HG03039 (cell line): Measurements from ENCODE around the gene TRIO.
"Not testable (repeated sequence)": the region's sequence is repeated elsewhere in the genome, so short reads cannot be mapped to it uniquely, and the experiment has no call there.

Source experiments
- ATAC-seq: cut with Tn5 transposase; IDR thresholded peaks from one replicate; pipeline ENCODE4 v1.9.1; 2021; ENCODE audit warnings: mild to moderate bottlenecking, moderate library complexity; ENCODE audit not compliant: unreplicated experiment

TRIO gene

DNA sequence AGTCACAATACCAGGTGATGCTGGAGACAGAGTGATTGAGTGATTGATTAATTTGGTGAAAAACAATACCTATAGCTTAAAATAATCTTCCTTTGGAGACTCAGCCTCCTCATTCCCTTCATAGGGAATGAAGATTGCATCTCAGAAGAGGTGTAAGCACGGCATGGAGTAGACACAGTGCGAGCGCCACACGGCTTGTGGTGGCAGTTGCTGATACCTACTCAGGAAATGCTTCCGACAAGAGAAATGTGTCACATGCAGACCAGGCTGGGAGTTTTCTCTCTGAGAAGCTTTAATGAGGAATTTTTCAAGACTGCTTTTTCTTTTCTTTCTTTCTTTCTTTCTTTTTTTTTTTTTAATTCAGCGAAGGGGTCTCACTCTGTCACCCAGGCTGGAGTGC is 226.6 kb downstream of the TRIO start:
- no peak for ATAC-seq

DNA sequence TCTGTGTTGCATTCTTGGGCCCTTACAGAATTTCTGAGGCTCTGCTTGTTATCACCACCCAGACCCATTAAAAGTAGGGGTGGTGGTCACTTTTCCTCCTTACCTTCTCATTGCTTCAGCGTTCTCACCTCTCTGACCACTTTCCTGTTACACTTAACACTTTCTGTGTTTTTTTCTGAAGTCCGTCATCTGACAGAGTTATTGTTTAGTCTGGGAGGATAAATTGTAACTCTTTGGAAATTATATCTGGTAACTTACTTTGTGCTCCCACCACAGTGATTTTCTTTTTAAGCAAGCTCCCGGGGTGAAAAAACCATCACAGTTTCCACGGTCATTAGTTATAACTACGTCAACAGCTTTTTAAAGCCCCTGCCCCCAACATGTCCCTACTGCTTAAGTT is 227.2 kb downstream of the TRIO start:
- ATAC-seq = no peak

DNA sequence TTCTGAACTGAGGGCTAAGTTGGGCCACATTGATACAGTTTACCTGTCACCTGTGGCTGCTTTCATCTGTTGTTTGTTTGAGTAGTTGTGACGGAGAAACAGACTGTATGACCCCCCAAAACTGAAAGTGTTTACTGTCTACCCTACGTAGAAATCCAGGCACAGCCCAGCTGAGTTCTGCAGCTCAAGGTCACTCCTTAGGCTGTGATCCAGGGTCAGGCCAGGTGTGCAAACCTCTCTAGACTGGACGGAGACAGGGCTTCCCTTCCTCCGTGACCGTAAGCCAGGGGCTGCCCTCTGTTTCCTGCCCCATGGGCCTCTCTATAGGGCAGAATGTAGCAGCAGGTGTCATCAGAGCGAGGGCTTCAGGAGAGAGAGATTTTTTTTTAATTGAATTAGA is 230.5 kb downstream of the TRIO start:
- no peak for ATAC-seq

DNA sequence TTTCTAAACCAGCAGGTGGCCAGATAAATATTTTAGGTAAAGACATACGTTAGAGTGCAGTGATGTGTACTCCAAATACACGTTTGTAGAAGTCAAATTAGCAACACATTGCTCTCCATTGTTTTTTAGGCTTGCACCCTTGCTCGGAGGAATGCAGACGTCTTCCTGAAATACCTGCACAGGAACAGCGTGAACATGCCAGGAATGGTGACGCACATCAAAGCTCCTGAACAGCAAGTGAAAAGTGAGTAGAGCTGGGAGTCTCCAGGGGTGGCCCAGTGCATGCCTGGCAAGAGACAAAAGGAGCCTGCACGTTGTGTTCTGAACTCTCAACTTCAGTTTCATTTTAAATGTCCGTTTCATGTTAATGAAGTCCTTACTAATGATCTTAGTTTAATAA is 231.0 kb downstream of the TRIO start:
- ATAC-seq = no peak

DNA sequence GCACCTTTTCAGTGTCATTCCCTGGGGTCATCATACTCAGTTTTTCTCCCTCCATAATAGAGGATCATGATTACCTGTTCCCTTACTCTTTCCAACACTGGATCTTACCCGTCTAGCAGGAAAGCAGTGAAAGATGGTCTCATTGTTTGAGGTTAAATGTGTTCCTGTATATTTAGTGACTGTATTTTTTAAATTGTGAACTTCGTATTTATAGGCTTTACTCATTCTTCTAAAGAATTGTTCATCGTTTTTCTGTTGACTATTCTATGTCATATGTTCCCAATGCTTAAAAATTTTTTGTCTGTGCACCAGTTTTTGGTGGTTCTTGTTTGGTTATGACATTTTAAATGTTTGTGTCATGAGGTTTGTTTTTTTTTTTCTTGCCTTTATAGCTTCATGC is 233.6 kb downstream of the TRIO start:
- ATAC-seq = no peak

DNA sequence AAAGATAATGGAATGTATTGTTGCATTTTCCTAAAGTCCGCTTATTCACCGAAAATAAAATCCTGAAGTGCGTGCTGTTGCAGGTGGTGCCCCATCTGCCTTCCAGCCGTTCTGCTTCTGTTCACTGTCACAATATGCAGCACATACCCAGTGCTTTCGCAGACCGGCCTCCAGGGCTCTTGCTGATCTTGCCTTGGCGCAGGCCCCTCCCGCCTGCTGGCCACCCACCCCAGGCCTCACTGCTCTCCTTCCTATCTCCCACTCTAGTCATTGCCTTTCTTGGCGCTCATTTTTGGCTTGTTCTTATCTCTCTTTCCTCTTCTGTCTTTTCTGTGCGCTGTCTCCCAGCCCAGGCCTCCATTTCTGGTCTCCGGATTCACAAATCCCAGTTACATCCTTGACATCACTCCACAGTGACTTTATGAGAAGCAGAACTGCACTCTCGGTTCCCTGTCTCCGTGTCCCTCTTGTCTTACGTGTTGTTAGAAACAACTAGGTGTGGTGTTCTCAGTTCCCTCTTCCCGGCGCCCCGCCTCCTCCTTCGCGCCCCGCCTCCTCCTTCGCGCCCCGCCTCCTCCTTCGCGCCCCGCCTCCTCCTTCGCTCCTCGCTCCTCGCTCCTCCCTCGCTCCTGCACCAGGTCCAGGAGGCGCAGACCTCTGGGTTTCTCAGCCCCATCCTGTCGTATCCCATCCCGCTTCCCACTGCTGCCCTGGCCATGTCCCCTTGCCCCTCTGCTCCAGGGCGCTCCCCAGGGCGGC is 236.8 kb downstream of the TRIO start:
- ATAC-seq = no peak

DNA sequence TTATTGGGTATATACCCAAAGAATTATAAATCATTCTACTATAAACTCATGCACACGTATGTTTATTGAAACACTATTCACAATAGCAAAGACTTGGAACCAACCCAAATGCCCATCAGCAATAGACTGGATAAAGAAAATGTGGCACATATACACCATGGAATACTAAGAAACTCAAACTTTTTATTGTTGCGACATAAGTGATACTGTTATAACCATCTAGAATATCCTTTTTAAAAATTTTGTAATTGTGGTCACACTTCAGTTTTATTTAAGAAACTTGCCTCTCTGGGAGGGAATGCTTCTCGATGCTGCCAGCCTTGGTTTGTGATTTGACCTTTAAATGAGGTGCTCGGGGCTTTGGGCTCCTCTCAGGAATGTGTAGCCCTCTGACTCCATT is 237.6 kb downstream of the TRIO start:
- no peak for ATAC-seq

DNA sequence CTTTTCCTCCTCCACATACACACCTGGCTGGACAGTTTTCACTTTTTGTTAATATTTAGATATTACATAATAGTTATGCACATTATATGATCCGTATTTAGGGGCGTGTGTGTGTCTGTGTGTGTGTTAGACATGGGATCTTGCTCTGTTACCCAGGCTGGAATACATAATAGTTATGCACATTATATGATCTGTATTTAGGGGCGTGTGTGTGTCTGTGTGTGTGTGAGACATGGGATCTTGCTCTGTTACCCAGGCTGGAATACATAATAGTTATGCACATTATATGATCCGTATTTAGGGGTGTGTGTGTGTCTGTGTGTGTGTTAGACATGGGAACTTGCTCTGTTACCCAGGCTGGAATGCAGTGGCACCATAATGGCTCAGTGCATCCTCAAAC is 239.5 kb downstream of the TRIO start:
- ATAC-seq = no peak

DNA sequence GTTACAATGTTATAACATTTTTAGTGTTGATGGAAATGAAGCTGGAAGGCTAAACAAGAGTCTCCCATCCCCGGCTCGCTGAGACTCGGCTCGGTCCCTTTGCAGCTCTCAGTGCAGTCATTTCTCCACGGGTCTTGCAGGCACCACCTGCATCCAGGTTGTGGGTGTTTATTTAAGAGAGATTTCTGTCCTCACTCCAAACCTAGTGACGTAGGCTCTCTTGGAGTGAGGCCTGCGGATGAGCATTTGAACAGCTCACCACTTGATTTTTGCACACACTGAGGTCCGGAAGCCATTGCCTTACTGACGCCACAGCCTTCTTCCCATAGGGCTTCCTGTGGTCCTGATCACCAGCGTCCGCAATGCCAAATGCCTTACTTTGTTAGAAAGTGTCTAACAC is 240.8 kb downstream of the TRIO start:
- ATAC-seq = no peak

DNA sequence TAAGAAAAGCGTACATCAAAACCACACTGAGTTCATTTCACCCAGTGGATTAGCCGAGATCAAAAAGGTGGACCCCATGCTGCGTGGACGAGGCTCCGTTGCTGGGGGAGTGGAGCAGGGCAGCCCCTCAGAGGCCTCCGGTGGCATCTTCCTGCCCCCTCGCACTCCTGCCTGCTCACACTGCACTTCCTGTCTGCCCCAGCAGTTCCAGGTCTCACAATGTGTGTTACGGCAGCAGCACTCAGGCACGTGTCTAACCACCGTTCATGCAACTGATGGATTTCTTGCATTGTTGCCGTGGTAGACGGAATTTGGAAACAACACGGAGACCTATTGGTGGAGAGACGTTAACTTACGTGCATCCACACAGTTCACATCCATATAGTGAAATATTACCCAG is 241.9 kb downstream of the TRIO start:
- ATAC-seq = no peak

DNA sequence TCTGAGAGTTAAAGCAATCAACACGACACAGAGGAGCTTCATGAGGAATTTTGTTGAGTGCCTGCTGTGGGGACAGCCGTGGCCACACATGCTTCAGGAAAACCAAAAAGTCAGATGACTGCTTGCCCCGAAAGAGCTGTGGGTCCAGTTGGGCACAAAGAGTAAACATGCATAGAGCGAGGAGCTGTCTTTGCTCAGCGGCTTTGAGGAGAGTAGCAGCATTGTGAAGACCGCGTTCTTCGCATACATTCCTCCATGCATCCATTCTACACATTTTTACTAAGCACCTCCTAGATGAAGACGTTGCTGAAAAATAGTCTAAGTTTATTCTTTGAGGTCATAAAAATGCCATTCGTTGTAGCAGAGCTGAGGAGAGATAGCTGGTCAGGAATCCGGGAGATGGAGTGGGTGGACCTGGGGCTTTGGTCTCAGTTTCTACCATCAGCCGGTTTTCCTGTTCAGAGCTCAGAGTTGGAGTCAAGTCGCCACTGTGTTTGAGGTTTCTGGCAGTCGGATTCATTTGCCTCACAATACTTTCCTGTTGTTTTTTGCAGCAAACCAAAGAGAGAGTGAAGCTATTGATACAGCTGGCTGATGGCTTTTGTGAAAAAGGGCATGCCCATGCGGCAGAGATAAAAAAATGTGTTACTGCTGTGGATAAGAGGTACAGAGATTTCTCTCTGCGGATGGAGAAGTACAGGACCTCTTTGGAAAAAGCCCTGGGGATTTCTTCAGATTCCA is 243.9 kb downstream of the TRIO start:
- no peak for ATAC-seq

DNA sequence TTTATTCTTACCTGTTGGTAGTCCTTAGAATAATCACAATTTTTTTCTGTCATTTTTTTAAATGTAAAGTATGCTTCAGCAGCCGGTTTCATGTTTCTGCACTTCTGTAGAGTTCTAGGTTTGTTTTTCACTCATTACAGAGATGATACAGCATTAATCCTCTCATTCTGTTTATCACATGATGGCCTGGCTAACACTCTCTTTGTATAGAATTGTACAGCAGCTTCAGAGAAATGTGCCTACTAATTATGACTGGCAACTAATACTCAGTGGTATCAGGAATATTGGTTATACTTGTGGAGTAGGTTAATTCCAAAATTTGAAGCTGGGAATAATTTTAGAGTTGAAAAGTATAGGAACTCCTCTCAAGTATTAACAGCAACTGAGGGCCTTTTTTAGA is 245.6 kb downstream of the TRIO start:
- no peak for ATAC-seq

DNA sequence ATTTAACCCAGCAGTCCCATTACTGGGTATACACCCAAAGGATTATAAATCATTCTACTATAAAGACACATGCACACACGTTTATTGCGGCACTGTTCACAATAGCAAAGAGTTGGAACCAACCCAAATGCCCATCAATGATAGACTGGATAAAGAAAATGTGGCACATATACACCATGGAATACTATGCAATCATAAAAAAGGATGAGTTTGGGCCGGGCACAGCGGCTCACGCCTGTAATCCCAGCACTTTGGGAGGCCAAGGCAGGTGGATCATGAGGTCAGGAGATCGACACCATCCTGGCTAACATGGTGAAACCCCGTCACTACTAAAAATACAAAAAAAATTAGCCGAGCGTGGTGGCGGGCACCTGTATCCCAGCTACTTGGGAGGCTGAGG is 249.4 kb downstream of the TRIO start:
- not testable (repeated sequence) for ATAC-seq

DNA sequence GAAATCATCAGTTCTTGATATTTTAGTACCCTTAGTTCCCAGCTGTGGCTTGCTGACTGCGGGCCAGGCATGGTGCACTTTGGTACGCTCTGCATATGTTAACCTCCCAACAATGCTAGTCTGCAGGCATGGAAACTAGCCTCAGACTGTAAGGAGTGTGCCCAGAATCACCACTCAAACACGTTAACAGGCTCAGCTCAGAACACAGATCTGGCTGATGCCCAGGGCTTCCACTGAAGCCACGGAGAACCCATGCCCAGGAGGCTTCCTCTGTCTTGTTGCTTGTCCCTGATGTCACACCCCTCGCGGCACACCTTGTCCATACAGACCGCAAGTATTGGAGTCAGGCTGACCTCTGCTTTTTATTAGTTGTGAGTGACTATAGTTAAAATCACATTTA is 251.2 kb downstream of the TRIO start:
- ATAC-seq = no peak

DNA sequence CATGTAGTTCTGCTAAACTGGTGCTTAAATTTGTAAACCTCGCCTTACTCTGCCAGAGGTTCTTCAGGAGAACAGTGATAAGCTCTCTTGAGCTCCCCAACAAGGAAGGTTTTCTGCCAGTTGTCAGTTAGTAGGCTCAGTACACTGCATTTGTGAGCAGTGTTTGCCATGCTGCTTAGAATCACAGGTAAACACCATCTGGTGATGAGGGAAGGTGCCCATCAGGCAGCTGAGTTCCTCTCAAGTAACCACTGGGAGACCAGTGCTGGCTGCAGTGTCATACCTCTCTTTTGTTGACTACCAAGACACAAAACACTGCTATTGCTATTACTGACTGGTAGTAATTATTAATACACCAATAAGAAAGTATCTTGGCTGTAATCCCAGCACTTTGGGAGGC is 252.3 kb downstream of the TRIO start:
- no peak for ATAC-seq

DNA sequence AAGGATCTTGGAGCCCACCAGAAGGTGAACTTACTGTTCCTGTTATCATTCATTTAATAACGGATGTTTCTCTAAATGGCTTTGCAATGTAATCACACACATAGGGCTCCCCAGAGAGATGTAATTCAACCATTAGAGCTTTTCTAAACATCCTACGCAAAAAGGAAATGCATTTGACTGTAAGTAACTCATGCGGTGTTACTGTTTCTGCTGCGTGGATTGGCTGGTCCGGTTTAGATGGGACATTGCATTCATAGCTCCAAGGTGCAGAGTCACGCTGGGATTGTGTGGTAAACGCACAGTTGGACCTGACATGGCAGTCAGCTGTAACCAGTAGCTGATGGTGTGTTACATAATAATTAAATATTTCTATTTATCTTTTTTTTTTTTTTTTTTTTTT is 252.9 kb downstream of the TRIO start:
- ATAC-seq = no peak

DNA sequence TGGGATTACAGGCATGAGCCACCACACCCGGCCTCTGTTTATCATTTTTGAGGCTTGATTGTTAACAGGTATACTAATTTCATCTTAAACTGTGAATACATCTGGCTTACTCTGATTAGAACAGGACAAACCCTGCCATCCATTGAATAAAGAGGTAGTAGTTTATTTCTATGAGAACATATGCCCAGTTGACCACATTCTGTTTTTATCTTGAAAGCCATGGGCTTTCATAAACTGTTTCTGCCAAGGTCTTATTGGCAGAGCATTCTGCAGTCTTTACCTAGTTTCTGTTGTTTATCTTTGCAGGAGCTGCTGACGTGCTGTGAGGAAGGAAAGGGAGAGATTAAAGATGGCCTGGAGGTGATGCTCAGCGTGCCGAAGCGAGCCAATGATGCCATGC is 253.6 kb downstream of the TRIO start:
- no peak for ATAC-seq

DNA sequence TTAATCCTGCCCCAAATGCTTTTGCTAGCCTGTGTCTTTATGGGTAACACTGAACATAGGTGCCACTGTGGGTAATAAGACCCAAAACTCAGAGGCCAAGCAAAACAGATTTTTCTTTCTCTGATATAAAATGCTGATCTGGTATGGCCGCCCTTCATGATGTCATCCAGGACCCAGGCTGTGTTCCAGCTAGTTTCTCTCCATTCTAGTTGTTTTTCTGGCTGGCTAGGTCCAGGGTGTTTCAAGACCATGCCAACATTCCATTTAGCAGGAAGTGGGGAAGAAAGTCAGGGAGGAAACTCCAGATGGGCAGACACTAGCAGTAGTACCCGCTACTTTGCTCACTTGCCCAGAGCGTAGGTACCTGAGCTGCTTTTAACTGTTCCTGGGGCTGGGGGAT is 254.6 kb downstream of the TRIO start:
- ATAC-seq = no peak

DNA sequence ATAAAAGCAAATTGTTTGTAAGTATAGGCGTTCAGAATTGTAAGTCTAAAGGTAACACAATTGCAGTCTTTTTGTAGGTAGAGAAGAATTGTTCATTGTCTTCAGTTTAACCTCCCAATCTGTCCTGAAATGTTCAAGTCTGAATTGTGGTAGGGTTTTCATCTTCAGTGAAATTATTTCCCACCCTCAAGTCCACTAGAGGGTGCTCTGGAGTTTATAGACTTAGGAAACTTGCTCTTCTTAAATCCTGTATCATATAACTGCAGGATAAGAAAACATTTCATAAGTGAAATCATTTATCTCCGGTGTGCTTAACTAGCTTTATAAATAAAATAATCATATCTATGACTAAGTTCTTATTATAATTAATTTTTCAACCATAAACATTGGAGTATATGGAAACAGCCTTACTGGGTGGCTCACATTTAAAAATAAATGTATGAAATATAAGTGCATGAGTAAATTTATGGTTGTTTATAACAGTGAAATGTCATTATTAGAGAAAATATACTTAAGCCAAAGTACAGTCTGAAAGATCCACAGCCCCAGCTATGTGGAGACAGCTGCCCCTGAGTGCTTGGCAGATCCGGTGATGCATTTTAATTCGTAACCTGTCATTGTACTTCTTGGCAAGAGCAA is 256.0 kb downstream of the TRIO start:
- no peak for ATAC-seq

DNA sequence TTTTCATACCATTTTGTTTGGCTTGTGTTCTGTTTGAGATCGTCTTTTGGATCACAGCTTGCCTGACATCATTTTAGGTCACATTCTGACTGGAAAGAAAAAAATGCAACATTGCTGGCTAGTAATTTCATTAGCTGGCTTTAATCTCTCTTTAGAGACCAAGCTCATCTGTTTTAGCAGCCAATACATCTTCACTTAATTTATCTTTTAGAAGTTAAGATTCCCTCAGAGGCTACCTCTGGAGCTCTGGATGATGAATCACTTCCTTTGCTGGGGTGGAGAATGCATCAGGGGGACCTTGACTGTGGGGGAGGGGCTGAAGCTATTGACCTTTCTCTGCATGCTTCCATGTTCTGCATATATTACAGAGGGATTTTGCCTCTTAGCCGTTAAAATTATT is 256.9 kb downstream of the TRIO start:
- ATAC-seq = no peak

DNA sequence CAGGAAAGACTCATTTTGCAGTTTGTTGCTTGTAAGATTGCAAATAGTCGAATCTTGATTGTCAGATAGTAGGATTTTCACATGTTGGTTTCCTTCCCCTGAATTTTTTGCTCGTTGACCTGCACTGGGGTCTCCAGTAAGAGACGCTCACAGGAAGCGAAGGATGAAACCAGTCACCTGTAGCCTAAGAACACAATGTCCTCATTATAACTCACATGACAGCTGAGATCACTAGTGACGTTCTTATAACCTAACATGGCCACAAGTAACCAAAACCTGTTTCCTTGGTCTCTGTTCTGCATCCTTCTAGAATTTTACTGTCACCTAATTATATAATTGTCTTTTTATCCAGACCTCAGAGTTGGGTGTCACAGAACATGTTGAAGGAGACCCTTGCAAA is 257.5 kb downstream of the TRIO start:
- ATAC-seq = no peak

DNA sequence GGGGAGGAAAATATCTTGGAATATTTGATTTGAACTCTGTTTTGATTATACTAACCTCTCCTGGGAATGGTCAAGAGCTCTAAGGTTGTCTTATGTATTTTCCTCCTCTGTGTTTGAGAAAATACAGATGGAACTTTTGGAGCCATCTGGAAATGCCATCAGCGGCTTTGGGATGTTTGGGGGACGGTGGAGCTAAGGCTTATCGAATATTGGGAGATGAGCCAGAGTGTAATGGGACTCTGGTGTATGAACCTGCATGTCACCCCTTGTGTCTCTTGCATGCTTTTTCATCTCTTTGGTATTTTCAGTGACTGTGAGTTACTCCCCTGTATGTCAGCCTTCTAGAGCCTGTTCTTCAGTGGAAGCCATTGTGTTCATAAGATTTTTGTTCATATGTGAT is 258.5 kb downstream of the TRIO start:
- ATAC-seq = no peak
